ENCODE results near the gene GLB1L3.
"Not testable (repeated sequence)": the region's sequence is repeated elsewhere in the genome, so short reads cannot be mapped to it uniquely, and the experiment has no call there.

The GLB1L3 gene

GRCh38 chr11:134276396-134277182, 410 bp downstream of the GLB1L3 start:
- DNase-seq: no peak

- DNase-seq: no peak
These were observed 1.2 kb downstream of the GLB1L3 start for GRCh38 chr11:134277183-134278001.

- no peak for DNase-seq
These were observed 2.2 kb downstream of the GLB1L3 start for GRCh38 chr11:134278356-134278755.

- DNase-seq: not testable (repeated sequence)
These were observed 5.5 kb downstream of the GLB1L3 start for GRCh38 chr11:134281635-134282034.

- DNase-seq: no peak
These were observed 6.2 kb downstream of the GLB1L3 start for GRCh38 chr11:134282121-134283045.

GRCh38 chr11:134283461-134284230, 7.5 kb downstream of the GLB1L3 start:
- DNase-seq: no peak

- not testable (repeated sequence) for DNase-seq
These were observed 8.2 kb downstream of the GLB1L3 start for GRCh38 chr11:134284349-134284748.

- DNase-seq: no peak
These were observed 11.4 kb downstream of the GLB1L3 start for GRCh38 chr11:134287561-134287960.

- DNase-seq: no peak
These were observed 12.3 kb downstream of the GLB1L3 start for GRCh38 chr11:134288486-134288885.

GRCh38 chr11:134289167-134289566, 13.0 kb downstream of the GLB1L3 start:
- DNase-seq: no peak

- DNase-seq: no peak
These were observed 13.6 kb downstream of the GLB1L3 start for GRCh38 chr11:134289789-134290188.

GRCh38 chr11:134290646-134291045, 14.5 kb downstream of the GLB1L3 start:
- DNase-seq: no peak

- no peak for DNase-seq
These were observed 15.0 kb downstream of the GLB1L3 start for GRCh38 chr11:134291196-134291595.

- DNase-seq: no peak
These were observed 16.5 kb downstream of the GLB1L3 start for GRCh38 chr11:134292661-134293060.

GRCh38 chr11:134293119-134294113, 17.2 kb downstream of the GLB1L3 start:
- no peak for DNase-seq

- no peak for DNase-seq
These were observed 18.5 kb downstream of the GLB1L3 start for GRCh38 chr11:134294664-134295063.

GRCh38 chr11:134312223-134312622, 36.0 kb downstream of the GLB1L3 start:
- no peak for DNase-seq

GRCh38 chr11:134312807-134313206, 36.6 kb downstream of the GLB1L3 start:
- DNase-seq: no peak

- no peak for DNase-seq
These were observed 37.2 kb downstream of the GLB1L3 start for GRCh38 chr11:134313379-134313778.

- no peak for DNase-seq
These were observed 37.8 kb downstream of the GLB1L3 start for GRCh38 chr11:134313821-134314607.

Measured in stimulated activated CD4-positive, alpha-beta T cell treated with anti-CD3 and anti-CD28 coated beads, Interleukin-4, amount 100 ng/mL, for 24 hours (primary cell).